GM18907 (cell line): ENCODE results near the gene IFT52.

Experiments
- ATAC-seq: cut with Tn5 transposase; IDR thresholded peaks from one replicate; pipeline ENCODE4 v1.9.1; 2021; ENCODE audit warnings: mild to moderate bottlenecking, moderate library complexity; ENCODE audit not compliant: unreplicated experiment

IFT52 gene, protein sequence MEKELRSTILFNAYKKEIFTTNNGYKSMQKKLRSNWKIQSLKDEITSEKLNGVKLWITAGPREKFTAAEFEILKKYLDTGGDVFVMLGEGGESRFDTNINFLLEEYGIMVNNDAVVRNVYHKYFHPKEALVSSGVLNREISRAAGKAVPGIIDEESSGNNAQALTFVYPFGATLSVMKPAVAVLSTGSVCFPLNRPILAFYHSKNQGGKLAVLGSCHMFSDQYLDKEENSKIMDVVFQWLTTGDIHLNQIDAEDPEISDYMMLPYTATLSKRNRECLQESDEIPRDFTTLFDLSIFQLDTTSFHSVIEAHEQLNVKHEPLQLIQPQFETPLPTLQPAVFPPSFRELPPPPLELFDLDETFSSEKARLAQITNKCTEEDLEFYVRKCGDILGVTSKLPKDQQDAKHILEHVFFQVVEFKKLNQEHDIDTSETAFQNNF

DNA sequence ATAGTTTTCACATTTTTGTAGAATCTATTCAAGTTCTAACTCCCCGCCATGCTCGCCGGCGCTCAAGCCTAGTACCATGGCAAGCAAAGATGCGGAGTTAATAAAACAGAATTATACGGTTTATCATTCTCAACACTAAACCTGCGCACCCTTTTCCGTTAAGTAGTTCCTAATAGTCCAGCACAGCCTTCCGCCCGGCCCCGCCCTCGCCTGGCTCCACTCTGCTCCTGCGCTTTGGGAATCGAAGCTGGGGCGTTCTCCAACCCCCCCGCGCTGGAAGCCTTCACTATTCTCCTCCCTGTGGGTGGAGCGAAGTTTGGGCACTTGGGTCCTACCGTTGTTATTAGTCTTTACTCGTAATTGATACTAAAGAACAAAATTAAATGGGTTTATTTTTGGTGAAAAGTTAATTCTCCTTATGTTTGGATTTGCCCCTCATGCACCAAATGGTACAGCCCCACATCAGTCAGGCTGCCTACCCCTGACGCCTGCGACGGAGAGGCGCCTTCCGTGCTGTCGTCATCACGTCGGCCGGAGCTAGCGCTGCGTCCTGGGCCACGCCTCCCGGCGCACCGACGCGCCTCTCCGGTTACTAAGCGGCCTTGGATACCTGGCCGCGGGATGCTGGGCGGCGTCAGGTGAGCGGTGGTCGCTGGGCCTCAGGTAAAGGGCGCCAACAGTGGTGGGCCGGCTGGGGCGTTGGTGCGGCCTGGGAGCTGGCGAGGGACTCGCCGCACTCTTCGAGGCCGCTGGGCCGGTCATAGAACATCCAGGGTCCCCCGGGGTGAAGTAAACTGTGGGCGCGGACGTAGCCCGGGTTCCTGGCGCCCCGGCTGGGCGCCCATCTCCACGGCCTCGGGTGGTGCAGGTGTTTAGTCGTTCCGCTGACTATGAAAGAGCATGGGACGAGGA is at the start of gene IFT52:
TSS of gene IFT52 (plus strand) at position 546 of the 912 bp plus-strand sequence. CDS start 3,762 bp downstream, outside the sequence.
- peak; percentile 97 for ATAC-seq

DNA sequence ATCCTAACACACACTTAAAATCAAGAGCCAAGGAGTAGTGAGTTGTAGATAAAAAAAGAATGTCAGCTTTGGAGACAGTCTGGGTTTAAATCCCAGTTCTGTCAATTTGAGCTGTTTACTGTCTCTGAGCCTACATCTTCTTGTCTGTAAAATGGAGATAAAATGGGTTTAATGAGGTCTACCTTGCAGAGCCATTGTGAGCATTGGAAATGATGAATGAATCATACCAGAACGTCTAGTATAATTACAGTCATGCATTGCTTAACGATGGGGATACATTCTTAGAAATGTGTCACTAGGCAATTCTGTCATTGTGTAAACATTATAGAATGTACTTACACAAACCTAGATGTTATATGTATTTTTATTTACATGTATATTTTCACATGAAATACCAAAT is 49.5 kb upstream of the IFT52 start:
- ATAC-seq = no peak

DNA sequence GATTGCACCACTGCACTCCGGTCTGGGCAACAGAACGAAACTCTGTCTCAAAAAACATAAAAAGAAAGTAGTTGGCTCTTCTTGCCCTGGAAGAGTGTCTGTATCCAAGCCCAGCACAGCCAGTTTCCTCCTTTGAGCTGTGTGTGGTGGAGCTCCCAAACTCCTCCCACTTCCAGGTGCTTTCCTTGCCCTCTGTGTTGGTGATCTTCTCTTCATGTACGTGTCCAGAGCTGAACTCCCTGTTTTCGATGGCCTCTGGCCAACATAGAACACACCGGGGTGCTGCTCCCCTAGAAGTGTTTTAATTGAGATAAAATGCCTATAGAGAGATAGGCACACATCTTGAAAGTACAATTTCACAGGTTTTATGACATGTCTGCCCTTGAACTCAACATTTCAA is 48.6 kb upstream of the IFT52 start:
- no peak for ATAC-seq

DNA sequence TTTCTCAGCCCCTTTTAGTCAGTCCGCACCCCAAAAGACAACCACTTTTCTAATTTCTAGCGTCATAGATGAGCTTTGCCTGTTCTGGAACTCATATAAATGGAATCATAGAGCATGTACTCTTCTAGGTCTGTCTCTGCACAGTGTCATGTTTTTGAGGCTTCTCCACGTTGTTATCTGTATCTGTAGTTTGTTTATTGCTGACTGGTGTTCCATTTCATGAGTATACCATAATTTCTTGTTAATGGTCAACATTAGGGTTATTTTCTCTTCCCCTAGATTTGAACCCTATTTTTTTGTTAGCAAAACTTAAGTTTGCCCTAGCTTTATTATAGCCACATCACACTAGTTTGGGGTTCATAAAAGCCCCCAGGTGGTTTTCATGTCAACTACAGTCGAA is 48.1 kb upstream of the IFT52 start:
- ATAC-seq = no peak

DNA sequence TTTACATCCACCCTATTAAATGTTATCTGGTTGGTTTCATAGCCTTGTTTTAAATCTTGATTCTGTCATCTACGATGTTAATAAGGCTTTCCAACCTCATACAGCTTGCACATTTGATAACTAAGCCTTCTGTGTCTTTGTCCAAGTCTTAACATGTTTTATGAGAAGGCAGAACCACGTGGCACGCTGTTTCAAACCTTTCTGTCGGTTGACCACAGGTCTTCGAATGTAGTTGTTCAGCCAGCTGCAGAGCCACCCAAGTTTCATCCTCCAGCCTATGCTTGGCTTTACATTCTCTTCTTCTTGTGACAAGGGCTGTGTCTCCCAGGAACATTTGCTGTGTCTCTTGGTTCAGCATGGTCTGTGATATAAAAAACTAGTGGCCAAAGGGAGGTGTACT is 47.6 kb upstream of the IFT52 start:
- ATAC-seq = no peak

DNA sequence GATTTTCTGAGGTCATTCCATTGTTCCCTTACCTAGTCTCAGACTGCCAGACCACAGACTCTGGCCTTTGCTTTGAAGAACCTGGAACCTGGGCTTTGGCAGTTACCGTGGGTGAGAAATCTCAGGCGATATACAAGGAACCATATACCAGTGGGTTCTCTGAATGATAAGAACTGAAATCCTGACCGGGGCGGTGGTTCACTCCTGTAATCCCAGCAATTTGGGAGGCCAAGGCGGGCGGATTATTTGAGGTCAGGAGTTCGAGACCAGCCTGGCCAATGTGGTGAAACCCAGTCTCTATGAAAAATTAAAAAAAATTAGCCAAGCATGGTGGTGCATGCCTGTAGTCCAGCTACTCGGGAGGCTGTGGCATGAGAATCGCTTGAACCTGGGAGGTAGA is 46.2 kb upstream of the IFT52 start:
- no peak for ATAC-seq

DNA sequence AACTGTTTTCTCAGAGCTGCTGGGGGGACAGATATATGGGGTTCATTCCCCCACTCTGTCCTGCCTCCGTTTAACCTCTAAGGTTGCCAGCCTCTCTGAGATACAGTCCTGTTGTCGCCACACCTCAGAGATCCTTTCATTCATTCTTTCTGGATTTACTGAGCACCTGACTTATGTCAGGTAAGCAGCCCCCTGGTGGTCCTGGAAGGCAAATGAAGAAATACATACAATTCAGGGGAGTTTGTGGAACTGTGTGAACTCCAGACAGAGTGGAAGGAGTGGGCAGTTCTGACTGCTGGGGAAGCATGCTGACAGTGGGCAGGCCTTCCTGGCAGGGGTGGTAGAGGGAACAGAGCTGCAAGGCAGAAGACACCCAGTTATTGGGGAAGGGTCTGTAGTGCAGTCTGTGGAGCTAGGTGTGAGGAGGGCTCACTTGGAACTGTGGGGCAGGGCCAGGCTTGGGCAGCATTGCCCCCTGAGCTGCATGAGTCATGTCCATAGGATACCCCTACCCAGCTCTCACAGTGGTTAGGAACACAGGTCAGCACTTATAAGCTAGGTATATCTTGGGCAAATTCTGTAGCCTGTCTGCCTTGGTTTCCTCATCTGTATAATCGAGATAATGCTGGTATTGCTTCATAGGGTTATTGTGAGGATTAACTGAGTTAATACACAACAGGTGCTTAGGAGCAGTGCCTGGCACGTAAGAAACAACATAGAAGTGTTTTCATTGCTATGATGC is 44.7 kb upstream of the IFT52 start:
- ATAC-seq = no peak

DNA sequence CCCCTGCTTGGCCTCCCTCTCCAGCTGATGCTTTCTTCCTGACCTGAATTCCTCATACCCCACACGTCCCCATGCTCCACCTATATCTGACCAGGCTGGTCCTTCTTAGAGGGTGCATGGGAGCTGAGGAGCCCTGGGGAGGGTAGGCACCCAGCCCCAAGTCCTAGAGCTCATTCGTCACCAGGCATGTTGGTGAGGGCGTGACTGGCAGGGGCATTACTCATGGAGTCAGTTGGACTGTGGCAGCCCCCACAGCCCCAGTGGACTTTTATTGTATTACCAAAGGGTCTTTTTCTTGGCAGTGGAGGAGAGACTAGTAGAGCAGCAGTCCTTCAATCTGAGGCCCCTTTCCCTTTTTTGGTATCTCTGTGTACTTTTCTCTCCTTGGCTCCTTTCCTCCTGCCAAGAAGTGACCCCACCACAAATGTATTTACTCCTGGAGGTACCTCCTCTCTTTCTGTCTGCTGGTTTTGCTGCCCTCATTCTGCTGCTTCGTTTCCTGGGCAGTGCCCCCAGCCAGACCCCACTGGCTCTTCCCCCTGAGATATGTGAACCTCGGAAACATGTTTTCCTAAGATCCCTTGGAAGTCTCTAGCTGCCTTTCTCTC is 42.4 kb upstream of the IFT52 start:
- no peak for ATAC-seq

DNA sequence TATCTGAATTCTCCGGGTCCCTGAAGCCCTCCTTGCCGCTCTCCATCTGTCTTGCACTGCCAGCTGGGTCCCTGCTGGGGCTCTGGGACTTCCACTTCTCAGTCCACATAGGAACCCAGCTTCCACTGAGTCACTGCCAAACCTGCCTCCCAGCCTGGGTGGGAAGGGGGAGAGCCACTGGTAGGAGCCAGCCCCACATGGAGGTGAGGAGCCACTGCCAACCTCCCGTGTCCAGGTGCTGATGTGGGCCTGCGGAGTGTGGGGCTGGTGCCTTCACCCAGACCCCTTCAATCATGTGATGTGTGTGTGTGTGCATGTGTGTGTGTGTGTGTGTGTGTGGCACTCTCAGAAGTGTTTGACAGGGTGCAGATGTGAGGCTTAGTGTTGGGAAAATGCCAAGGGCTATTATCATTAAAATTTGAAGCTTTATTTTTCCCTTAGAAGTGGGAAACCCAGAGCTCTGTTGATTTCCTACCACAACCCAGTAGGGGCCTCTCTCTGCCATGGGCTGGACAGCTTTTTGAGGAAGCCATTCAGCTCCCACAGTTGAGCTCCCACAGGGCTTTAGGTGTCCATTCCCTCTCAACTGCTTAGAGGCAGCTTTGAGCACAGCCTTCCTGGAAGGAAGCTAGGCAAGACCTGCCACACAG is 41.2 kb upstream of the IFT52 start:
- no peak for ATAC-seq

DNA sequence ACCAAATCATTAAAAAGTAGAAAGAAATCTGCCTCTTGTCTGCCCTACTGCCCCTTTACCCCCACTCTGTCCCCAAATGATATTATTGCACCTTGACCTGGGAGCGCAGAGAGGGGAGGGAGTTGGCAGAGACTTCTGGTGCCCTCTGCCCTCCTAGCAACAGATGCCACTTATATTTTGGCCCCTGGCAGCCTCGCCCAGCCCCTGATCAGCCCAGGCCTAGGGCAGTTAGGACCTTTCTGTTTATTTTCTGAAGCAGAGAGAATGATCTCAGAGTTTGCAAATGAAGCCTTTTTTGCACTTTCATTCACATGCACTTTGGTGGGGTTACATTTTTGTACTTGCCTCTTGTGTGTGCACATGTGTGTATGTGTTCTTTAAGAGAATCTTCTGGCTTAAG is 40.3 kb upstream of the IFT52 start:
- ATAC-seq = no peak

DNA sequence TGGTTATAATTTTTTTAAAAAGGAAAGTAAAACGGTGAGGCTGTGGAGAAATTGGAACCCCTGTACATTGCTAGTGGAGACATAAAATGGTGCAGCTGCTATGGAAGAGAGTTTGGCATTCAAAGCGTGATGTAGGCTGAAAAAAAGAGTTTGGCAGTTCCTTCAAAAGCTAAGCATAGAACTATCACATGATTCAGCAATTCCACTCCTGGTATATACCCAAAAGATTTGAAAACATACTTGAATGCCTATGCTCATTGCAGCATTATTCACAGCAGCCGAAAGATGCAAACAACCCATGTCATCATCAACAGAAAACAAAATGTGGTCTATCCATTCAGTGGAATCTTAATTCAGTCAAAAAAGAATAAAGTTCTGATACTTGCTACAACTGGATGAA is 36.4 kb upstream of the IFT52 start:
- no peak for ATAC-seq

DNA sequence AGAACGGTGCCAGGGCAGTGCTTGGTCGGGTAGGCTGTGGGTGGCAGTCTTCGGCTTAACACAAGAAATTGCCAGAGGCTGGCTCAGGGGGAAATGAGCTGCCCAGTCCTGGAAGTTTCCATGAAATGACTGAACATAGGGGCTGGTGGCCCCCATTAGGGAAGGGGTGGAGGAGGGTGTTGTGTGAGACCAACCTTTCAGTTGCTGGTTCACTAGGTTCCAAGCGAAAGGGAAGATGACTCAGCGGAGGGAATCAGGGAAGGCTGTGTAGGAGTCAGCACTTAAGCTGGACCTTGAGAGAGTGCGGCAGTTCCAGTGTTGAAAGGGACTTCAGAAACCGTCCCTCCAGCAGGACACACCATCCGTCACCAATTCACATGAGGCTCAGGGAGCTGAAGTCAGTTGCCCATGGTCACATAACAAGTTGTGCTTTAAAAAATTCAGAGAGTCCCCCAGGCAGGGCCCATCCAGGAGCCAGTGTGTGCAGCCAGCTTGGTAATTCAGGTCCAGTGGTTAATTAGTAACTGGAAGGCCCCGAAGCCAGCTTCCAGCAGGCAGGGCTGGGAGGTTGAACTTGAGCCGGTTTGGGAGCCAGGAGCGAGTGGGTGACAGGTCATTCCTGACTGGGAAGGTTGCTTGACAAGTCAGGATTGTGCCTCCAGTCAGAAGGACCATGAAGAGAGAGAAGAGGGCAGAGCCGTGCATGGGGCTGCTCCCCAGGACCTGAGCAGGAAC is 32.2 kb upstream of the IFT52 start, which contains the start of gene SGK2:
TSS of gene SGK2 (plus strand) at position 616 of the 735 bp plus-strand sequence. CDS start 7,469 bp downstream, outside the sequence.
- no peak for ATAC-seq

DNA sequence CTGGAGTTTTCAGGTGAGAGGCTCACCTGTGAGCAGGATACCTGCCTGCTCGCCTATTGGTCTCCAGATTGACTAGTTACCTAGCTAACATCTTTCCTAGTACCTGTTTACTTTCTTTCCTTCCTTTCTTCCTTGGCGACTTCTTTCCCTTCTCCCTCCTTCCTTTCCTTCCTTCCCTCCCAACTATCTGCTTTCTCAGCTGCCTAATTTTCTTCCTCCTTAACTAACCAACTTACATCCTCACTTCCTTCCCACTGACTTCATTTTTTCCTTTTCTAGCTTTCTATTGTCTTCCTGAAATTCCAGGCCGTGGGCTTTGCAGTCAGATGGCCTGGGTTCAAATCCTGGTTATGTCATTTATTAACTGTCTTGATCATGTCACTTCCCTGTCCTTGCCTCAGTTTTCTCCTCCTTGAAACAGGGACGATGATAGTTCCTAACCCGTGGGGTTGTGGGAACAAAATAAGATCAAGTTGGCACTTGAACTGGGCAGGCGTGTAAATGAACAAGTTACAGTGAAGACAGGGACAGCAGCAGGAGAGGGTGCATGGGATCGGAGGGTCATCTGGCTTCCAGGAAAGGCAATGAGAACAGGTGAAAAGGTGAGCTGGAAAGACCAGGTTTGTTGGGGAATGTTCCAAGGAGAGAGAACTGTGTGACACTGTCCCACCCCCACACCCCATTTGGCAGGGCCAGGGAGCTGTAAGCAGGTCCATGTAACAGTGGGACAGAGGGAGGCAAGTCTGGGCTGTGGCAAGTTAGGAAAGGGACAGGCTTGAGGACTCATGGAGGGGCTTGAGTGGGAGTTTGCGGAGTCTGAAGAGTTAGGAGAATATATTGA is 31.4 kb upstream of the IFT52 start:
- ATAC-seq = no peak

DNA sequence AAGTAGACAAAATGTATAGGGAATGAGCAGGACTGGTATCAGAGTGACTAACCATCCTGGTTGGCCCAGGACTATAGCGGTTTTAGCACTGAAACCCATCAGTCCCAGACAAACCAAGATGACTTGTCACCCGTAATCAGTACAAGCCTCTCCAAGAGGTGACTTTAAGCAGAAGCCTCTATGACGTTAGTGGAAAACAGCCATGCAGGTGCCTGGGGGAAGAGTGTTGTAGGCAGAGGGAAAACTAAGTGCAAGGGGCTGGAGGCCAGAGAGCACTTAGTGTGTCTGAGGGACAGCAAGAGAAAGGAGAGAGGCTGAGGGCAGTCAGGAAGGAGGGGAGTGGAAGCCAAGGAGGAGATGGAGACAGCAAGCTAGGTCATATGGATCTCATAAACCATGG is 29.8 kb upstream of the IFT52 start:
- ATAC-seq = no peak

DNA sequence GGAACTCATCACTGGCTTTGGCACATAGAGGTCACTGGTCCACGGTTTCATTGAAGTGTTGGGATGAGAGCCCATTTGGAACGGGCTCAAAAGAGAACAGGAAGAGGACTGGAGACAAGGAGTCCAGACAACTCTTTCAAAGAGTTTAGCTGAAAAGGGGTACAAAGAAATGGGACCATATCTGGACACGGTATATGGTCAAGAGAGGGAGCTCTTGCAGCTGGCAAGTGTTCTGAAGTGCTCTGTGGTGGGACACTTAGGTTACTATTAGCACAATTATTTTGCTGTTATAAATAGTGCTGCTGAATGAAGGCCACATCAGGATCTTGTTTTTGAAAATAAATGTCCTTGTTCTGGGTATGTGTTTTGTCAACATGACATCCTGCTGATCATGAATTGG is 27.3 kb upstream of the IFT52 start:
- no peak for ATAC-seq

DNA sequence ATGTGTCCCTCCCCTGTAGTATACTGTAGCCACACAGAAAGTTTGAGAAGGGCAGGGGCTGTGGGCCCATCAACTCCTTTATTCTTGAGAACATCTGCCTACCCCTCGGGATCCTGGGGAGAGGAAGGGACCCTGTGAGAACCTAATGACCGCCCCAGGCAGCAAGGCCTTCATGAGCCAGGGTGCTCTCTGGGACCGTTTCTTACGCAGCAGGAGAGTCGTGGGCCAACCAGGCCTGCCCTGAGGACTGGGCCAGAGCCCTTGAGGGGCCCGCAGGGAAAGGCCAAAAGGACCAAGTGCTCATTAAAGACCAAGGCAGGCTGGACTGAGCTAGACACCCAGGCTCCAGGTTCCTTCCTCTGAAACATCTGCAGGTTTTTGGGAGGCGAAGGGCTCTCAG is 26.7 kb upstream of the IFT52 start:
- ATAC-seq = no peak

DNA sequence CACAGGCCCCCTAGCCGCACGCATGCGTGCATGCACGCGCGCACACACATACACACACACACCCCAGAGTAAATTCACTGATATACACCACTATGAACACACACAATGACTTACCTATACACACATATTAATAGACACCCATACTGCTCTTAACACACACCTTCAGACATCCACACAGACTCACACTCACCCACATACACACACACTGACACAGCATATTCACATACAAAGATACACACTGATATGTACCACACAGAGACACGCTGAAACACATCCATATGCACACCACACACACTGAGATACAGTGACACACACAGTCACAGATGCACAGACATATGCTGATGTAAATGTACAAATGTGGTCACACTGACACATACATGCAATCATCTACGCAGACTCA is 26.3 kb upstream of the IFT52 start:
- no peak for ATAC-seq

DNA sequence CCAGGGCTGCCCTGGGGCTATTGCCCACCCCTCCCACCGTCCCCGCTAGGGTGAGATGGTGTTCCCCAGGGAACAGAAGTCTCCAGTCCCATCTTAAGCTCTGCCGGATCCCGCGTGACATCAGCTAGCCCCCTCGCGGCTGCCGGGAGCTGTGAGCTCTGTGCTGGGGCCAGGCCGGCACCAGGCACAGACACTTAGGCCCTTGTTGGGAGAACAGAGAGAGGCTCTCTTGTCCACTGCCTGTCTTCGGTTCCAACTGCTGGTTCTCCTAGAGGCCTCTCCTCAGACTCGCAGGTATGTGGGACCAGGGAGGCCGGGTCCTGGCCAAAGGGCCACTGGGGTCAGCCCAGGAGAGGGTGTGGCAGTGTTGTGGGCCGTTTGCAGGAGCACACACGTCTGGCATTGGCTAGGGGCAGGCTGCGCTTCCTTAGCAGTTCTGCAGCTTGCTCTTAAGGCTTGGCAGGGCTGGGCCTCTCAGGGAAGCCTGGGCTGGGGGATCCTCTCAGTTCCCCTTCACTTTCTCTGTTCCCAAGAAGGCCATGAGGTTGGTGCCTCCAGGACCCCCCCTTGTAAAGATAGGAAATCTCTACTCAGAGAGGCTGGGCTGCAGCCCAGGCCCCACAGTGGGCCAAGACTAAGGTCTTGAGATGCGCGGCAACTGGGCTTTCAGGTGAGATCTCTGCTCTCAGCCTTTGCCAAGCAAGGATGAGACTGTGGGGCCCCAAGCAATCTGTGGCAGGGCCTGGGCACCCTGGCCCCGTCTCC is 25.6 kb upstream of the IFT52 start:
- no peak for ATAC-seq
